D721Med (cell line): ENCODE data around the gene NFIA.
A peak's percentile ranks its signal among the peaks of the same experiment; 100 is the strongest.

Experiments
- DNase-seq: peaks from one replicate; pipeline ENCODE4 v3.0.0; 2011; ENCODE audit warnings: low spot score; ENCODE audit not compliant: insufficient read length
- FAIRE-seq: peaks from 2 replicates; lab custom pipeline; 2011; peaks lifted over from hg19 to GRCh38; lab: Jason Lieb, UNC
- CTCF ChIP-seq: IDR thresholded peaks from 2 replicates; pipeline ENCODE4 v1.5.1; 2012; ENCODE audit warnings: mild to moderate bottlenecking, control low read depth; ENCODE audit not compliant: insufficient read depth; ENCODE audit errors: missing control alignments

The NFIA gene

GRCh38 chr1:61230523-61230922 lies 148.2 kb downstream of the NFIA start:
- DNase-seq = no peak
- no peak for FAIRE-seq
- TF ChIP-seq CTCF = no peak

- FAIRE-seq (no peak), DNase-seq (no peak)
- TF ChIP-seq CTCF = no peak
Measured at GRCh38 chr1:61231795-61232194, 149.4 kb downstream of the NFIA start.

GRCh38 chr1:61233121-61233660 lies 150.8 kb downstream of the NFIA start:
- no peak for DNase-seq
- TF ChIP-seq CTCF = no peak
- no peak for FAIRE-seq

- FAIRE-seq (no peak), DNase-seq (no peak)
- TF ChIP-seq CTCF = no peak
Measured at GRCh38 chr1:61234587-61234919, 152.2 kb downstream of the NFIA start.

GRCh38 chr1:61237147-61237546 lies 154.8 kb downstream of the NFIA start:
- DNase-seq = no peak
- FAIRE-seq = no peak

GRCh38 chr1:61237659-61238358 lies 155.4 kb downstream of the NFIA start:
- no peak for TF ChIP-seq CTCF
- no peak for DNase-seq
- peak; percentile 58 for FAIRE-seq

More at GRCh38 chr1:61237147-61237546, 154.8 kb downstream of the NFIA start:
- no peak for TF ChIP-seq CTCF

- DNase-seq = no peak
- TF ChIP-seq CTCF = no peak
- no peak for FAIRE-seq
Measured at GRCh38 chr1:61238359-61238665, 156.0 kb downstream of the NFIA start.
